HL-60 (cell line): Measurements from ENCODE around the gene ZNF273.
"Not testable (repeated sequence)": the region's sequence is repeated elsewhere in the genome, so short reads cannot be mapped to it uniquely, and the experiment has no call there.

Source experiments
- POLR2AphosphoS5 ChIP-seq: IDR thresholded peaks from 2 replicates; pipeline ENCODE4 v1.6.1; 2012; ENCODE audit warnings: low read depth
- SPI1 ChIP-seq: IDR thresholded peaks from 2 replicates; pipeline ENCODE4 v1.6.1; 2012; ENCODE audit warnings: low read depth, mild to moderate bottlenecking, borderline replicate concordance

GRCh38 chr7:64890273-64890672, 12.8 kb upstream of the ZNF273 start:
- not testable (repeated sequence) for TF ChIP-seq SPI1, POLR2AphosphoS5
